Measurements from ENCODE around the gene ZNF200. TPM values are rescaled to one million over a fixed set of nuclear protein-coding genes. Genes with fewer than 3 reads are reported as not detected.
"Not testable (repeated sequence)": the region's sequence is repeated elsewhere in the genome, so short reads cannot be mapped to it uniquely, and the experiment has no call there.

Gene ZNF200
- total RNA-seq, 1 experiment from 2014 or later: 8.8 TPM

- Histone ChIP-seq H3K79me2 (ENCODE audit: insufficient read depth, low read length) (no peaks in the 10 kb centered on the region), H2AFZ (ENCODE audit: low read depth, low read length, poor library complexity, severe bottlenecking) (no peak overlapping the region), H3K27ac (ENCODE audit: low read depth, low read length) (no peak overlapping the region), H3K4me1 (ENCODE audit: control insufficient read depth in 1 of 2, insufficient read depth in 2 of 2, low read length in 2 of 2) (0 out of 4 replicates have a peak, but pooled peaks cover 0 to 2% of the 10 kb centered on the region in 2 experiments), H3K9me3 (ENCODE audit: control insufficient read depth in 1 of 2, insufficient read depth in 1 of 2, low read depth in 1 of 2, low read length in 2 of 2) (no peaks in the 10 kb centered on the region), H3K36me3 (ENCODE audit: control insufficient read depth in 1 of 2, insufficient read depth in 2 of 2, low read length in 2 of 2) (no peaks in the 10 kb centered on the region), H3K9me2 (ENCODE audit: insufficient read depth) (no peaks in the 10 kb centered on the region), H3K4me3 (replicated peaks in 1 of 2; ENCODE audit: low read depth in 1 of 2, low read length in 2 of 2) (no peak overlapping the region), H3K4me2 (ENCODE audit: low read length) (no peak overlapping the region), H3K27me3 (ENCODE audit: insufficient read depth, low read length) (peaks cover 12% of the 10 kb centered on the region; the same call in 1 of the 2 replicates), H3K9ac (ENCODE audit: low read length) (no peak overlapping the region), H4K20me1 (ENCODE audit: insufficient read depth) (no peaks in the 10 kb centered on the region)
- ATAC-seq: peak; percentile 65
- ChIA-PET CTCF (no interaction called here), RAD21 (ENCODE audit: low non-redundant PET in 1 of 2, low total read pairs in 2 of 2, uncharacterized antibody in 2 of 2, unreplicated experiment in 2 of 2) (no interaction called here), POLR2A (no interaction called here)
- no peak for TF ChIP-seq RAD21 (IDR thresholded peaks at IDR 0.05; ENCODE audit: low read depth)
- no peak for TF ChIP-seq SP1 (IDR thresholded peaks at IDR 0.05; ENCODE audit: low read depth)
- no peak for TF ChIP-seq SIN3A (IDR thresholded peaks at IDR 0.05; ENCODE audit: low read depth)
- TF ChIP-seq ZBTB33 (IDR thresholded peaks at IDR 0.05; ENCODE audit: extremely low read depth, insufficient replicate concordance, low read length): no peak
- no peak for TF ChIP-seq ATF3 (IDR thresholded peaks at IDR 0.05)
- no peak for TF ChIP-seq REST (IDR thresholded peaks at IDR 0.05; ENCODE audit: low read depth)
- TF ChIP-seq TCF7L2 (IDR thresholded peaks at IDR 0.05; ENCODE audit: borderline replicate concordance, extremely low read depth, insufficient read depth, insufficient read length): no peak
- DNase-seq (ENCODE audit: low read depth, low spot score): no peak
- no TSS peak for BruUV-seq (replicated peaks)
- intact Hi-C loops (cut with micrococcal nuclease): no loop called here
These were observed 39.5 kb upstream of the ZNF200 start for GRCh38 chr16:3274490-3274889.

GRCh38 chr16:3271281-3271680, 36.3 kb upstream of the ZNF200 start:
- H3K79me2 ChIP-seq (ENCODE audit: insufficient read depth, low read length); H2AFZ ChIP-seq (ENCODE audit: low read depth, low read length, poor library complexity, severe bottlenecking); H3K9me2 ChIP-seq (ENCODE audit: insufficient read depth); H3K4me3 ChIP-seq (replicated peaks in 1 of 2; ENCODE audit: low read depth in 1 of 2, low read length in 2 of 2); RAD21 ChIA-PET (ENCODE audit: low non-redundant PET in 1 of 2, low total read pairs in 2 of 2, uncharacterized antibody in 2 of 2, unreplicated experiment in 2 of 2); H4K20me1 ChIP-seq (ENCODE audit: insufficient read depth); H3K9ac ChIP-seq (ENCODE audit: low read length); ATAC-seq; H3K9me3 ChIP-seq (ENCODE audit: control insufficient read depth in 1 of 2, insufficient read depth in 1 of 2, low read depth in 1 of 2, low read length in 2 of 2); H3K27me3 ChIP-seq (ENCODE audit: insufficient read depth, low read length); H3K36me3 ChIP-seq (ENCODE audit: control insufficient read depth in 1 of 2, insufficient read depth in 2 of 2, low read length in 2 of 2); CTCF ChIA-PET; intact Hi-C loops (cut with micrococcal nuclease); BruUV-seq (replicated peaks); H3K4me1 ChIP-seq (ENCODE audit: control insufficient read depth in 1 of 2, insufficient read depth in 2 of 2, low read length in 2 of 2); H3K4me2 ChIP-seq (ENCODE audit: low read length); DNase-seq (ENCODE audit: low read depth, low spot score); POLR2A ChIA-PET; H3K27ac ChIP-seq (ENCODE audit: low read depth, low read length): not testable (repeated sequence)

- ATAC-seq; H3K27me3 ChIP-seq (ENCODE audit: insufficient read depth, low read length): not testable (repeated sequence)
These were observed 35.8 kb upstream of the ZNF200 start for GRCh38 chr16:3270718-3271117.

More at GRCh38 chr16:3270718-3271117, 35.8 kb upstream of the ZNF200 start:
- H3K4me2 ChIP-seq (ENCODE audit: low read length); CTCF ChIA-PET; H3K4me1 ChIP-seq (ENCODE audit: control insufficient read depth in 1 of 2, insufficient read depth in 2 of 2, low read length in 2 of 2); BruUV-seq (replicated peaks); H2AFZ ChIP-seq (ENCODE audit: low read depth, low read length, poor library complexity, severe bottlenecking); H3K9me2 ChIP-seq (ENCODE audit: insufficient read depth); RAD21 ChIA-PET (ENCODE audit: low non-redundant PET in 1 of 2, low total read pairs in 2 of 2, uncharacterized antibody in 2 of 2, unreplicated experiment in 2 of 2); H3K27ac ChIP-seq (ENCODE audit: low read depth, low read length); DNase-seq (ENCODE audit: low read depth, low spot score); H3K9ac ChIP-seq (ENCODE audit: low read length); H3K79me2 ChIP-seq (ENCODE audit: insufficient read depth, low read length); H3K9me3 ChIP-seq (ENCODE audit: control insufficient read depth in 1 of 2, insufficient read depth in 1 of 2, low read depth in 1 of 2, low read length in 2 of 2); H4K20me1 ChIP-seq (ENCODE audit: insufficient read depth); H3K36me3 ChIP-seq (ENCODE audit: control insufficient read depth in 1 of 2, insufficient read depth in 2 of 2, low read length in 2 of 2); intact Hi-C loops (cut with micrococcal nuclease); POLR2A ChIA-PET; H3K4me3 ChIP-seq (replicated peaks in 1 of 2; ENCODE audit: low read depth in 1 of 2, low read length in 2 of 2): not testable (repeated sequence)
